HG03460 (cell line): ENCODE data around the gene ARPC4.

Source experiments
- ATAC-seq: cut with Tn5 transposase; IDR thresholded peaks from one replicate; pipeline ENCODE4 v1.9.1; 2021; ENCODE audit not compliant: unreplicated experiment

ARPC4 gene

DNA sequence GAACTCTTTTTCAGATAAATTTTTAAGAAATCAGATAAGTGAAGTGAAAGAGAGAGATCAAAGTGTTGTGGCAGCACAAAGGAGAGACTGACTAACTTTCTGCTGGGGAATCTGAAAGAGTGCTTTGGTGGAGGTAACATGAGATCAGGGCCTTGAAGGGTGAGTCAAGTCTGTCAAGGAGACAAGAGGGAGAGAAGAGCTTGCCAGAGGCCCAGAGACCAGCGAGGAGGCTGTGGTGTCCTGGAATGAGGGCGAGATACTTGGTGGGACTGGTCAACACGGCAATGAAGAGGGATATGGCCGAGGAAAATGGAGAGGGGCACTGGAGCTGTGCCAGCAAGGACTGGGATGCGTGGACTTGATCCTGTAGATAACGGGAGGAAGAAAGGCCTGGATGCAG lies 5.2 kb upstream of the ARPC4 start:
- no peak for ATAC-seq

DNA sequence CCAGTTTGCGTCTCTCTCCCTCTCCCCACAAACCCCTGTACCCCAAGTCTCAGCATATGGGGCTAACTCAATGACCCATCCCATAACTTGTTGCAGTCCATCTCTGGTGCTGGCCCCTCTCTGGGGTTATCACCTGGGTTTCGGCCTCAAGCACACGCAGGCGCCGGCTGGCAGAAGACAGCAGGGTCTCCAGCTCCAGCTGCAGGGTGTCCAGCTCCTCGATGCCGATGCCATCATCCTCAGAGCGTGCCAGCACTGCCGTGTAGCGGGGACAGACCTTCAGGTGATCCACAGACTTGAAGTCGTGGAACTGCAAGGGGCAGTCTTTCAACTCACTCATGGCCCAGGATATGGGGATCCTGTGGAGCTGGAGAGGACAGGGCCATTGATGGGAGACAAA lies 1.8 kb upstream of the ARPC4 start:
- ATAC-seq = no peak

- no peak for ATAC-seq
These were observed 985 bp upstream of the ARPC4 start for GRCh38 chr3:9791790-9792404.

- ATAC-seq = no peak
These were observed 389 bp downstream of the ARPC4 start for GRCh38 chr3:9793161-9793781.

GRCh38 chr3:9794400-9794799 lies 1.5 kb downstream of the ARPC4 start:
- no peak for ATAC-seq

GRCh38 chr3:9795207-9795606 lies 2.3 kb downstream of the ARPC4 start:
- no peak for ATAC-seq

DNA sequence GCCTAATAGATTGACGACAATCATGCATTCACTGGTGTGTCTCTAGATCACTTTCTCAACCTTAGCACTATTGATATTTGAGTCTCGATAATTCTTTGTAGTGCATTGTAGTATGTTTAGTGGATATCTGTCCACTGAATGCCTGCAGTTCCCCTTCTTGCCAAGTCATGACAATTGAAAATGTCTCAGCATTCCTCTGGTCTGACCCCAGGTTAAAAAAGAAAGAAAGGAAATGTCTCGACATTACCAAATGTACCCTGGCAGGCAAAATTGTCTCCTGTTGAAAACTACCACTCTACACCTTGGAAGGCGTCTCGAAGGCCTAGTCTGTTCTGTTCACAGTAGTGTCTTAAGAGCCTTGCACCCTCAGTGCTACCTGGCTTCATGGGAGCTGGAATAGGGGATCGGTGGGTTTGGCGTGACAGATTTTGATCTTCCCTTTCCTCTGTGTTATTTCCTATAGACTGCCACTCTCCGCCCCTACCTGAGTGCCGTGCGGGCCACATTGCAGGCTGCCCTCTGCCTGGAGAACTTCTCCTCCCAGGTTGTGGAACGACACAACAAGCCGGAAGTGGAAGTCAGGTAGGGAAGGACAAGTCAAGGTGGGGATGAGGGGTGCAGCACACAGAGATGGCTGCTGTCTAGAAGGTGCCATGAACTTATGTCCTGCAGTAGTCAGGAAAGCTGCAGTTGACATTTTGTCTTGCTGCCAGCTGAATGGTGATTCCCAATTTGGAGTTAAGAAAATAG lies 4.5 kb downstream of the ARPC4 start:
- ATAC-seq = no peak

DNA sequence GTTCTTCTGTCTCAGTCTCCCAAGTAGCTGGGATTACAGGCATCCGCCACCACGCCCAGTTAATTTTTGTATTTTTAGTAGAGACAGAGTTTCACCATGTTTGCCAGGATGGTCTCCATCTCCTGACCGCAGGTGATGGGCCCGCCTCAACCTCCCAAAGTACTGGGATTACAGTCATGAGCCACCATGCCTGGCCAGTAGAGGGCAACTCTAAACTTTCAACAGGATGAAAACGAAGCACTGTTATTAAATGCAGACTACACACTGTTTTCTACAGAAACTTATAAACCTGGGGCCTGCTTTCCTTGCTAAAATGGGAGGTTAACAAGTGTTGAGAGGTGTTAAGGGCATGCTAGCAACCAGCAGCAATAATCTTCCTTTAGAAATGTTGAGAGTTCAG lies 7.6 kb downstream of the ARPC4 start:
- no peak for ATAC-seq

GRCh38 chr3:9803494-9803893 lies 10.6 kb downstream of the ARPC4 start:
- ATAC-seq = no peak

- no peak for ATAC-seq
These were observed 12.1 kb downstream of the ARPC4 start for GRCh38 chr3:9804996-9805395.

DNA sequence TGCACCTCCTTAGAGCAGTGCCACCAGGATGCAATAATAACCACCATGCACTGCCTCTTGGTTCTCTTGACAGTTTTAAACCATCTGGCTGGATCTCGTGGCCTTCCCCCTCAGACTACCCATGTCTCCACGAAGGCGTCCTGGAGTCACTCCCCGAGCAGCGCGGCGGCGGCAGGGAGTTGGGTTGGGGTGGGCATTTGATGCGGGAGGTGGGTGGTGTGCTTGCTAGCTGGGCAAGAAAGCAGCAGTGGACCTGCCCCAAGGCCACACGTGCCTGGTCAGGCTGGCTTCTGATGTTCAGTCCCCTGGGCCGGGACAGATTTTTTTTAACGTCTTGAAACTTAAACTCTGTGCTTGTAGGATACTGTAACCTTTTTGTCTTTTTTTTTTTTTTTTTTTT lies 13.3 kb downstream of the ARPC4 start:
- no peak for ATAC-seq

GRCh38 chr3:9806688-9807589 lies 14.1 kb downstream of the ARPC4 start:
- ATAC-seq = no peak

- no peak for ATAC-seq
These were observed 15.1 kb downstream of the ARPC4 start for GRCh38 chr3:9807981-9808344.

GRCh38 chr3:9808345-9809037 lies 15.6 kb downstream of the ARPC4 start:
- ATAC-seq = peak; percentile 49

DNA sequence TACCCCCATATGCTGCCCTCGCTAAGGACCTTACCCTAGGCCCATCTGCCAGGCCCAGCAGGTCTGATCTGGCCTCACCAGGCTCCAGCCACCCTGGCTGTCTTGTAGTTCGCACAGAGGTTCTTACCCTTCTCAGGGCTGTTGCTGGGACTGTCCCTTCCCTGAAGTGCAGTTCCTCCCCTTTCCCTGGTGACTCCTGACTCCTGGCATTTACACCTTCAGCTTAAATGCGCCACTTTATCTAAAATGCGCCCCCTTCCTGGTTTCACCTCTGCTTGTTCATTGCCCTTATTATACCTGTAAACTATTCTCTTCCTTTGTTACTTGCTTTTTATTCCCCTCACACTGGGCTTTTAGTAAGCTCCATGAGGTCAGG lies 16.3 kb downstream of the ARPC4 start:
- no peak for ATAC-seq

- peak; percentile 45 for ATAC-seq
These were observed 16.9 kb downstream of the ARPC4 start, which contains the start of gene TTLL3 for GRCh38 chr3:9809615-9810432. TSS of gene TTLL3 (plus strand) at chr3:9810262. CDS start at chr3:9810662, 400 bp downstream.

DNA sequence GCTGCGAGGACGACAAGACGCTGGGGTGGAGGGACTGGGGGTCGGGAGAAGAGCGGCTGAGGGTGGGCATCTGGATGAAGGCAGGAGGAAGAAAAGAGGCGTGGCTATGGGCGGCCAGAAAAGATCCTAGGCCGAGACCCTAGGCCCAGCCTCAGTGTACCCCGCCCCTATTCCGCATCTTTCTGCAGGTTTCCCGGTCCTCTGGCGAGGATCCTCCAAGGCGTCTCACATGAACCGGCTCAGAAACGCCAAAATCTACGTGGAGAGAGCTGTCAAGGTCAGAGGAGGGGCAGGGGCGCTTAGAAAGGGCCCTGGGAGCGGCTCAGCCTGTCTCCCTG lies 17.5 kb downstream of the ARPC4 start:
- ATAC-seq = no peak

GRCh38 chr3:9810846-9811245 lies 18.0 kb downstream of the ARPC4 start:
- ATAC-seq = no peak

- ATAC-seq = no peak
These were observed 20.1 kb downstream of the ARPC4 start for GRCh38 chr3:9812870-9813483.

GRCh38 chr3:9815986-9816385 lies 23.1 kb downstream of the ARPC4 start:
- ATAC-seq = no peak
